ENCODE data around the gene CHST15.
A peak's percentile ranks its signal among the peaks of the same experiment; 100 is the strongest.

CHST15 gene

DNA sequence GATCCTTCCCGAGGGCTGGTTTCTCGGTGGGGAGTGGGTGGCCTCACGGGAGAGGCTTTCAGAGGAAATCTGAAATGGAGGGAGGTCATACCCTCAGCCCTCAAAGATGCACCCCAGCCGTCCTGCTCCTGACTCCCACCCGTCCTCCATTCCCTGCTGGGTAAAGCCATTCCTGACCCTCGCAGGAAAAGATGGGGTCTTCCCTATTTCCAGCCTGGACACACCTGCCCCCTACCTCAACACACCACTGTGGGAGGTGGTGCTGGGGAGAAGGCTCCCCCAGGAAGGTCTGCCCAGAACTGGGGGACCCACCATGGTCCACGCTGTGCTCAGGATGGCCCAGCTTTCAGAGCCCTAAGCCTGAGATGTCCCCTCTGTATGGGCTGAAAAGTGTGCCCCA lies 86.9 kb downstream of the CHST15 start:
- no peak for DNase-seq

DNA sequence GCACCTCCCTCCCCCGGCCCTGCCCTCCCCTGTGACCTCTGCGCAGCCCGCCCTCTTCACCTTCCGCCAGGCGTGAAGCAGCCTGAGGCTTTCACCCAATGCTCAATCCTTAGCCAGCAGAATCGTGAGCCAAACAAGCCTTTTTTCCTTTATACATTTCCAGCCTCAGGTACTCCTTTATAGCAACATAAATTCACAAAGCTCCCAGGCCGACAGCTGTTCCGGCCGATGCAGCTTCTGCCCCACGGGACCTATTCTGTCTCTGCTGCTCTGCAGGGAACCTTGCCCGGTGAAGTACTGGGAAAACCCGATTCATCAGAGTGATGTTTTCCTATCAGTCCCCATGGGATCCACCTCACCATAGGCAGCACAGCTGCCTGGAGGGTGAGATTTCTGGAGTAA lies 87.4 kb downstream of the CHST15 start:
- no peak for DNase-seq

DNA sequence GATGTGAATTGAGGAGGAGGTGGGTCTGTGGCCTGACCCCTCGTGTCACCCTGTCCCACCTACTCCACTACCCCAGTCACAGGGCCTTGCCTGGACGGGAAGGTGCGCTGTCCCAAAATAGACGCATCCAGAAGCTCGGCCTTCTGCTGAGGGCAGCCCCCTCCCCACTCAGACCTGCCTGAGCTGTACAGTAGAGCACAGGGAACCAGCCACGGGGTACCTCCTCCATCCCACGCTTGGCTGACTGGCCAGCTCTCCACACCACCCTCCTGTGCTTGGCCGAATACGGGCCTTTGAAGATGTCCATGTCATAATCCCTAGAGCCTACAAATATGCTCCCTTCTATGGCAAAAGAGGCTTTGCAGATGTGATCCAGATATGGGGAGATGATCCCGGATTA lies 88.3 kb downstream of the CHST15 start:
- no peak for DNase-seq

DNA sequence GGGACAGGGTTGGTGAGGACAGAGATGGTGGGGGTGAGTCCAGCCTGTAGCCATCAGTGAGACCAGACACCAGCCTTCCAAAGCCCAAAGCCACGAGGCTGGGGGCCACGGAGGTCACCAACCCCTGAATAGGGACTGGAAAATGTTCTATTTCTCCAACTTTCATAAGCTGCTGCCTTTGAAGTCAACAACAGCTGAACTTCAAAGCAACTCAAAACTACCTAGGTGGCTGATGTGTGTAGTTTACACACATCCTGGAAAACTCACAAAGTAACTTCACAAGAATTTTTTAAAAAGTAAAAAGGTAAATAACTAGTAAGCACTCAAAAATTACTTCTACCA lies 88.8 kb downstream of the CHST15 start:
- no peak for DNase-seq

DNA sequence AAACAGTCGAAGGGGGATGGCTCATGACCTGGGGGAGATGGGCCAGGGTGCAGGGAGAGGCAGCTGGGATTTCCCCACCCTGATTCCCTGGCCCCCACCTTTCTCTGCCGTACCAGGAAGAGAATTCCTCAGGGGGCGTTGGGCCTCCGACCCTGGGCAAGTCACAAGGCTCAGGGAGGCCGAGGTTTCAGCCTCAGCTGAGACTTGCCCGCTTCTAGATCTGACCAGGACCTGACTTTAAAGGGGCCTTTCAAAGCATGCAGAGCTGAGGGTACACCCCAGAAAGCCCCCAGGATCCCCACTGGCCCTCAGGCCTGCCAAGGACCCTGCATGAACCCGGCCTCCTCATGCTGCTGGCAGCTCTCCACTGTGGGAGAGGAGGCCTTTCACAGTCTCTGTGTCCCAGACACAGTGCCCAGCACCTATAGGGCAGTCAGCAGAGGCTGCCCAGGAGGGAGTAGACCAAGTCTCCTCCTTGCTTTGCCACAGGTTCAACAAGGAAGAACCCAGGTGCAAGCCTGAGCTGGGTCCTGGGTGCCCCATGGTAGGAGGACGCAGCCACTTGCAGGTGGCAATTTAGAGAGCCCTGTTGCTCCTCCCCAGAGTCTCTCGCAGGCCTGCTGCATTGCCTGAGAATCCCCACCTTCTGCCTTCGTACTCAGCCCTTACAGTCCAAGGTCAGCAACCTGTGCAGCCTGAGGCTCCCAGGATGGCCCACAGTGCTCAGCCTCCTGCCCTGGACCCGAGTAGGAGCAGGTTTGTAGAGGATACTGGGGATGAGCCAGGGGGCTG lies 89.3 kb downstream of the CHST15 start:
- DNase-seq, result no peak

DNA sequence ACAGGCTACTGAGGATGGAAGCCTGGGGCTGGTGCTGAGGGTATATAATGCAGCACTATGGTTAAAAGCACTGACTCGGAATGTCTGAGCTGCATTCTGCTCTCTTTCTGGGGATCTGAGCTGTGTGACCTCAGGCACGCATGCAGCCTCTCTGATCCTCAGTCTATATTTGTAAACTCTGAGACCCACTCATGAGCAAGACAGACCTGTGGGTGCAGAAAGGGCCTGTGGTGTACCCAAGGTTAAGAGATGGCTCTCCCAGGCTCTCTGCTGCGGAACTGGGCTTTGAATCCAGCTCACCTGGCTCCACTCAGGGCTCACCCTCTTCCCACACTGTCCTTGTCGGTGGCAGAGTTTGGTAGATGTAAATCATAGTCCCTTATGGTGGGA lies 89.9 kb downstream of the CHST15 start:
- DNase-seq, result no peak

DNA sequence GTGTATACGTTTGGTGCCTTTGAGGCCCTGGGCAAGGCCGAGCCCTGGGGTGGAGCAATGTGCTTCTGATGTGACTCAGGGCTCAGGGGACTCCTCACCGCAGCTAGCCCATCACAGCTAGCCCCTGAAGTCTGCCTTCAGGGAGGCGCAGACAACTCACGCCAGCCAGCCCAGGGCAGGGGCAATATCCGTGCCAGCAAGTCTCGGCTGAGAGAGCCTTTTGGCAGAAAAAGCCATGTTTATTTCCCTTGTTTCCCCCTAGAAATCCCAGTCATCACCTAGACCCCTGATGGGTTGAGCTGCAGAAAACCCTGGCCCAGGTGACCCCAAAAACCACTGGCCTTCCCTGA lies 90.4 kb downstream of the CHST15 start:
- no peak for DNase-seq

DNA sequence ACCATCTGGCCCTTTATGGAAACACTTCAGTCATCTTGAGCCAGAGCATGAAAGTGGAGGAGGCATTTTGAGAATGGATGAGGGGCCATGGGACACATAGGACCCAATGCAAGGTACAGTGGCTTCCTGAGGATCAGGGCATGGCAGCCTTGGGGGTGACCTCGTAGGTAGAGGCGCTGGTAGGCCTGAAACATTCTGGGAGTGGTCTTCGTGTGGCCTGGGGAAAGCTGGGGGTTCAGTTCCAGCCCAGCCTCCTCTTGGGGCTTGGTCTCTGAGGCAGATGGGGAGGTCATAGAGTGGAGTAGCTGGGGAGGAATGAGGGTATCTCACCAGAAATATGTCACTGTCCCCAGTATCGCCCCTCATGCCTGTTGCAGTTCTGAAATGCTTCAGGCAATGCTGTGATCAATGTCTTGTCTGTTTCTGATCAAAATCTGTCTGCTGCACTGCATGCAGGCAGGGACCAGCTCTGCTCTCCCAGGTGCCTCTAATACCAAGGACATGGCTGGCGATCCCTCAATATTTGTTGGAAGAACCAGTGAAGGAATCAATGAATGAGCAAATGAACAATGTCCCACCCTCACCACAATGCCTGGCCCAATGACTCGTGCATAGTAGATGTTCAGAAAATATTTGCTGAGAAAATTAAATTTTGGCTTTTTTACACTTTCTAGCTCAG lies 90.9 kb downstream of the CHST15 start:
- DNase-seq, result no peak

DNA sequence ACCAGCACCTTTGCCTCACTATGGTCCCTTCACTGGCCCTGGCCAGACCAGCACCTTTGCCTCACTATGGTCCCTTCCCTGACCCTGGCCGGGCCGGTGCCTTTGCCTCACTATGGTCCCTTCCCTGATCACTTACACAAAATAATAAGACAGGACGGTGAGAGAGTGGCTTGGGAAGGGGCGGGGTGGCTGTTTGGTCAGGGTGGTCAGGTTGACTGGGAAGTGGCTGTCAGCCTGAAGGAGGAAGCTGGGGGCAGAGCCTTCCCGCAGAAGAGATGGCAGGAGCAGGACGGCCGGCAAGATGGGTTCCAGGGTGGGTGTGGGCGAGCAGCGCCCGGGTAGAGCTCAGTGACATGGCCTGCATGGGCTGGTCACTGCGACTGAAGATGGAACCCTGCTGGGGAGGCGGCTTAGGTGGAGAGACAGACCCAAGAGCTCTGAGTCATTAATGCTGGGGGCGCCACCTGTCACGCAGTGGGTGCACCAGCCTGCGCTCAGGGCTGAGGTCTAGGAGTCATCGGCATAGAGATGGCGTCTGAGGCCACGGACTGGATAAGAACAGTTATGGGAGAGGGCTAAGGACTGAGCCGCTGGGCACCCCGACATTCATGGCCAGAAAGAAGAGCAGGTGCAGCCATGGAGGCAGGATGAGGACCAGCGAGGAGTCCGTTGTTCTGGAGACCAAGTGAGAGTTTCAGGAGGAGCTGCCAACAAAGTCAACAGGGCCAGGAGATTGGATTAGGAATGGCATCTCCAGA lies 91.8 kb downstream of the CHST15 start:
- no peak for DNase-seq

DNA sequence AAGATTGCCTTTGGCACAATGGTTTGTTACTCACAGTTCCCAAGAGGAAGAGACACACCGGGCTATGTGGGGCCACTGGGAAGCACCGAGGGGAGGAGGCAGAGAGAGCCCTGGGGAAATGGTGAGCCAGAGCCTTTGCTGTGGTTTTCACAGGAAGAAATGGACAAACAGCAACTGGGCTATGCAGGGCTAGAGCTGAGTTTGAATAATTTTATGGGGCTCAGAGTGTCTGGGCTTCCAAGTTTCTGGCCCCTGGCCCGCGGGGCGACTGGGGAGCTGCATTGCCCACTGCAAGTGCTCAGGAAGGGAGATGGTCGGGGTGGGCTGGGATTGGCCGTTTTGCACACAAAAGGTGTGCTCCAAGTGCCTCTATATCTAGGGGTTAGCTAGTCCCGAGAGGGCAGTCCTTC lies 92.6 kb downstream of the CHST15 start:
- DNase-seq, result no peak

DNA sequence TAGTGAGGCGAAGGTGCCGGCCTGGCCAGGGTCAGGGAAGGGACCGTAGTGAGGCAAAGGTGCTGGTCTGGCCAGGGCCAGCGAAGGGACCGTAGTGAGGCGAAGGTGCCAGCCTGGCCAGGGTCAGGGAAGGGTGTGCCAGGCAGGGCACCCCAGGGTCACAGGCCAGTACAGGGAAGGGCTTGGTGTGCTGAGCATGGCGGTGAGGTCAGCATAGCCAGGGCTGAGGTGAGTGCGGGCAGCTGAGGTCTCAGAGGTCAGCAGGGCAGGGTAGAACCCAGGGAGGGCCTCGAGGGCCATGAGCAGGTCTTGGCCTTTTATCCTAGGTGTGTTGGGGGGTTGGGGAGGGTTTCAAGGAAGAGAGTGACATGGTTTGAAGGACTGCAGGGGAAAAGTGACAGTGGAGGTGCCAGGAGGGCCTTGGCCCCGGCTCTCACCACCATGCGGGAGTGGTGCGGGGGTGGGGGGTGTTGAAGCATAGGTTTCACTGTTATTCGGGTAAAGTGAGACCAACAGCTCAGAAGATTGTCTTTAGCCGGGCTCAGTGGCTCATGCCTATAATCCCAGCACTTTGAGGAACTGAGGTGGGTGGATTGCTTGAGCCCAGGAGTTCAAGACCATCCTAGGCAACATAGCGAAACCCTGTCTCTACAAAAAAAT lies 93.3 kb downstream of the CHST15 start:
- DNase-seq, result no peak

DNA sequence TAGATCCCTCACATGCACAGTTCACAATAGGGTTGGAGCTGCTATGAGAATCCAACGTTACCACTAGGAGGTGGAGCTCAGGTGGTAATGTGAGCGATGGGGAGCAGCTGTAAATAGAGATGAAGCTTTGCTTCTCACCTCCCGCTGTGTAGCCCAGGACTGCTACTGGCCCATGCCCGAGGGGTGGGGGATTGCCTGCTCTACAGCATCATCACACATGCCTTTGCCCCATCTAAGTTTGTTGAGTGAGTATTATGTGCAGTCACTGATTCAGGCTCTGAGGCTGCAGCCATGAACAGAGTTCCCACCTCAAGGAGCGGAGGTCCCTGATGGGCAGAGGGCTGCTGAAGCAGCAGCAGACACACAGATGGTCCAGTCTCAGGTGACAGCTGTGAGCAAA lies 94.1 kb downstream of the CHST15 start:
- DNase-seq, result no peak

DNA sequence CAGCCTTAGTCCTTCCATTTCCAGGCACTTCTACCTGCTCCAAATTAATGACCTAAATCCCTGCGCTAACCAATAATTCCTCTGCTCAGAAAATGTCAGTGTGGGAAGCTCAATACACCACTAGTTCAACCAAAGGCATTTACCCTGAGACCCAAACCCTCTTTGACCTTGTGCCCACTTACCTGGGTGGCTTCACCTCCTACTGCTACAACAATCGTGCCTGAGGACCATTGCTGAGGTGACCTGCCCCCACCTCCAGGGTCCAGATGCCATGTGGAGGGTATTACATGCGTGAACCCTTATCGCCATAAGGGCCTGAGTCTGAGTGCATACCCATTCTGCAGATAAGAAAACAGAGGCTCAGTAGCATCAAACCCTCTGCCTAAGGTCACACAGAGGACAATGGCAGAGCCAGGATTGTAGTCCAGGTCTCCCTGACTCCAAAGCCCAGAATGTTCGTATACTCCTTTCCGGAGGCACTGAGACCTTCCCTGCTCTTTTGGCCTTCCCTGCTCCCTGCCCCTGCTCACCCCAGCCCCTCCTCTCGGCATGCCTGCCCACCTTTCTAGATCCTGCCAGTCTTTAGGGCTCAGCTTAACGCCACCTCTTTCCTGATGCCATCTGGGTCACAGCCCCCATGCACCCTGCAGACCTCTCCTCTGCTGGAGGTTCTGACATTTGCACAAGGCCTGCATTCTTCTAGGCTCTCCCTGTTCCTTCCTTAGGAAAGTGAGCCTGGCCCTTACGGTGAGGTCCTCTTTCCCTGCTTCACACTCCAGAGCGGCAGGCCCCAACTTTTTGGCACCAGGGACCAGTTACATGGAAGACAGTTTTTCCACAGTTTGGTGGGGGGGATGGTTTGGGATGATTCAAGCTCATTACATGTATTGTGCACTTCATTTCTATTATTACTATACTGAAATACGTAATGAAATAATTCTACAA lies 94.9 kb downstream of the CHST15 start:
- no peak for DNase-seq

DNA sequence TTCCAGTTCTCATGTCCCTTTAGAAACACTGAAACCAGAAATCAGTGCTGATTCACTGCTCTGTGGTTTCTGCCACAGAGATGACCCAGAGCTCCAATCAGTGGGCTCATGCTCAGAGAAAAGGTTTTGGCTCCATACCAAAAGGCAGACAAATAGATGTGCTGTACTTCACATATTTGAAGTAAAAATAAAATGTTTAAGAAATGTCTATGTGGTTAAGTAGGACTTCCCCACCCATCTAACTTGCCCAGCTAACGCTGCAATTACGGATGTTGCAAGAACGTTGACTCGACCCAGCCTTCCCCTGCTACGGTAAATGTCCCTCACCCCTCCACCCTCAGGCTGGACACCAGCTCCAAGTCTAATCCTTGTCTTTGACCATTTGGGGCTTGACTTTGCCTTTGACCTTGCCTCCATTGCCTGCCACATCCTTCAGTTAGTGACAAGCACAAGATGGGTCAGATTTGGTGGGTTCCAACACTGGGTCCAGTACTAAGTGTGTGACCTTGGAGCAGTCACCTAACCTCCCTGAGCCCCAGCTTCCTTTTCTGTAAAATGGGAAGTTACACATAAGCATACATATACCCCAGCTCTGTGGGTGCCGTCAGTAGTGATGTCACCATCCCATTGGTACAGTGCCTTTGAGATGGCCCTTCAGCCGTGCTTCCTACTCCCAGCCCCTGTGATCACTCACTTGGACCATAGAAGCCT lies 95.8 kb downstream of the CHST15 start:
- DNase-seq, result no peak

DNA sequence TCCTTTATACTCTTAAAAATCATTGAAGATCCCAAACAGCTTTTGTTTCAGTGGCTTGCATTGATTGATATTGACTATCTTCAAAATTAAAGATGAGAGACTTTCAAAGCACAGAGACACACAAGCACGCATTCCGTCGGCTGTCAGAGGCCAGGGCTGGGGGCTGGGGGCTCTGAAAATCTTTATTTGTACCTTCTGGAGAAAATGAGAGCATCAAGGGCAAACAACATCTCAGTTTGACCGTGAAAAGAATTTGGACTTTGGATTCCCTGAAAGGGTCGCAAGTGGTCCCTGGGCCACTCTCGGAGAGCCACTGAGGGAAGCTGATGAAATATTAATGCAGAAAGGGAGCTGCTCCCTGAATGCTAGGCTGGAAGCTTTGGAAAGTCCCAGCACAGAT lies 96.4 kb downstream of the CHST15 start:
- no peak for DNase-seq

DNA sequence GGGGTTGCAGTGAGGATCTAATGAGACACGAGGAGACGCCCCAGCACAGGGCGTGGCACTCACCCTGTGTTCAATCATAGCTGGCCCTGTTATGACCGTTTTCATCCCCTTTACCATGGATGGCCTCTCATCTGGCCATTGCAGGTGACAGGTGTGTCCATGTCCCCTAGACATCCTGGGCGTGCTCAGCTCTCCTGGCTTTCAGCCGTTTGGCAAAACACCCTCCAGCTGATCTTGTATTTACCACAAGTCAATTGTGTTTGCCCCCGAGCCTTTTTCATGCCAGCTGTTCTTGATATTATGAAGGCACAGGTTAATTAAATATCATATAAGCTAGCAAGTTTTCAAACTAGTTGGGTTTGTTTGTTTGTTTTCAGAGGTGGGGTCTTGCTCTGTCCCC lies 97.1 kb downstream of the CHST15 start:
- DNase-seq, result no peak

DNA sequence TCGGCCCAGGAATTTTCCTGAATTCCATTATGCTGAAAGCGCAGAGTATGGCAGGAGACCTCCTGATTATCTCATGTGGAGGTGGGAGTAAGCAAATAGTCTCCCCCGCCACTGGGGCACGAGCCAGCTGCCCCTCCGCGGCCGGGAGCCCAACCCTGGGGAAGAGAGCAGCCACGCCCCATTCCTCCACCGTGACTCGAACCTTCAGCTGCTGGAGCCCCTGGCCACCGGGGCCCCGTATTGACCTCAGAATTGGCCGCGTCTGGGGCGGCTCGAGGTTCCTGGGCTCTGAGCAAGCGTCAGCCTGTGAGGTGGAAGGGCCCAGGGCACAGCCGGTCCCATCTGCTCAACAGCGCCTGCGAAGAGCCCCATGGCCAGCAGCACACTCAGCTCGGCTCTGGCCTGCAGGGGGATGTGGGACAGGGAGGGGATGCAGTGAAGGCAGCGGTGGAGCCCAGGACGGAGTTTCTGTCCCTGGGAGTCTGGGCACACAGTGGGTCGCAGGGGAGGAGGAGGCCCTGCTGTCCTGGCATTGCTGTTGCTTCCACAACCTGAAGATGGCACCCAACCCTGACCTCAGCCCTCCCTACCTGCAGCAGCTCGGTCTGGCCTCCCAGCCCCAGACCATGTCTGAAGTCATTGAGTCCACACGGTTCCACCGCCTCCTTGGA lies 97.8 kb downstream of the CHST15 start:
- no peak for DNase-seq

DNA sequence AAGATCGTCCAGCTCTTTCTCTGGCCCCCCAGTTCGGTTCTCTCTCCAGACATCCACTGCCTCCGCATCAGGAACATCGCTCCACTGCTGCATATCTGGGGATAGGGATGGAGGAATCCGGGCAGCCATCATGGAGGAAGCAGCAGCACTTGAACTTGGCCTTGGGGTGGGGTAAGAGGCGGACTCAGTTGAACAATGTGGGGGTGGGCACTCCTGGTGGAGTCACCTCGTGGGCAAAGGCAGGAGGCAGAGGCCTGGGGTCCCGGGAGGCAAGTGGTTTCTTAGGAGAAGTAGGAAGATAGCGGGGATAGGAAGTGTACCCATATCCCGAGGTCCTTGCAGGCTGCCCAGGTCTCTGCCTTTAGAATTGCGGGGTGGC lies 98.3 kb downstream of the CHST15 start:
- no peak for DNase-seq

DNA sequence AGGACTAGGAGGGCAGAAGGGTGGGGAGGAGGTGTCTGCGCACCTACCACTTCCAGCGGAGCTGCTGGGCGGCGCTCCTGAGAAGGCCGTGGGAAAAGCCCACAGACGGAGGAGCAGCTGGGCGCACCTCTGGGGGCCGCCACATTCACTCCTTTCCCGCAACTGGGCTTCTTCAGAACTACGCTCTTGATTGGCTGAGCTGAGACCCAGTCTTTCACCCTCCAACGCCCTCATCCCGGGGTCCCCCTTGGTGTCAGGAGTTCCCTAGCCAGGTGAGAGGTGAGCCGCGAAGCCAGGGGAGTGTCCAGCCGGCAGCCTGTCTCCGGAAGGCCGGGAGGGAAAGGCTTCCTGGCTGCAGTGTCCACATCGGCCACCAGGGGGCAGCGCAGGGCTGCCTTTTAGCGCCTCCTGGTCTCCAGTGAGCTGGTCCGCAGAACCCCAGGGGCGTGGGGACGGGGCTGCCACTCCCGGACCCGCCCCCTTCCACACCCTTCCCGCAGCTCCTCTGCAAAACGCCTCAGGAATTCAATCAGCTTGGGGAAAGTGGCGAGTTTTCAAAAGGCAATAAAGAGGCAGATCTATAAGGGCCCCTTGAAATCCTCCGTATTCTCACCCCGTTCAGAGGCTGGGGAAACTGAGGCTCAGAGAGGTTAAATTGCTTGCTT lies 98.8 kb downstream of the CHST15 start:
- peak; percentile 79 for DNase-seq

DNA sequence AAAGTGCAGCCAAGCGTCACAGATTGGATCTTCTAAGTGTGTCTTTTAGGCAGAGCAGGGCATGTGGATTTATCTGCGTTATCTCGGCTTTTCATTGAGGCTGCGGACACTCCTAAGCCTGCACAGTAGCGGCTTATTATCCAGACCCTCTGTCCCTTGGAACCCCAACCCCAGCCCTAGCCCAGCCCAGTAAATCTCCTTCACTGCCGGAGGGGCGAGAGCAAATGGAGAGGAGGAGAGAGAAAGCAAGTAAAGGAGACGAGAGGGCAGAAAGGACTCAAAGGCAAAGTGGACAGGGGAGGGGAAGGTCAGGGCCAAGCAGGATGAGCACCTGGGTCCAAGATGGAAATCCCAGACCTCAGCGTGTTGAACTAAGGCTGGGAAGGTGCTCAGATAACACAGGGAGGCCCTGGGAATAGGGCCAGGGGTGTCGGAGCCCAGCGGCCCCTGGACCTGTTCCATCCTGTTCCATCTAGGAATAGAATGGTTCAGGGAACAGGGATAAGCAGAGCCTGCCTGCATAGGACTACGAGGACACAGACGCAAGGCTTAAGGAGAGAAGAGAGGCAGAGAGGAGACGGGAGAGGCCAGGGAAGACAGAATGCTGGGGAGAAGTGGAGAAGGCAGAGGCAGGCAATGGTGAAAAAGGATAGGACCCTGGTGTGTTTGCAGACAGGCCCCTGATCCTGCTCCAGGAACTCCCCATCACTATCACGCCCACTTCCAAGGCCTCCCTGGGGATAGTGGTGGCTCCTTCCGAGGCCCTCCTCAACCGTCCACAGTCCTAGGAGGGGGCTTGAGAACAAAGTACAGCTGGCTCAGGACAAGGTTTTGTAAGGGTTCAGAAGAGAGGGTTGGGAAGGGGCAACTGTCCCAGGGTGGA lies 99.6 kb downstream of the CHST15 start:
- no peak for DNase-seq
